Activated naive CD8-positive, alpha-beta T cell treated with anti-CD3 and anti-CD28 coated beads, Interleukin-2, amount 10 ng/mL, durations not matched to agents 7 days and 5 days (primary cell): ENCODE measurements around the gene FGF14. TPM values are rescaled to one million over a fixed set of nuclear protein-coding genes. Genes with fewer than 3 reads are reported as not detected.

Experiments used
- ATAC-seq: fragments of 150-1000 bp; cut with Tn5 transposase; one replicate; pipeline ENCODE4 v1.10.0; 2021; ENCODE audit warnings: low read depth, moderate library complexity
- POLR2A ChIA-PET: fragments of 350-600 bp; sonication (Branson Sonifier 250); formaldehyde crosslinking; loops from one replicate; lab custom pipeline; 2021; ENCODE audit warnings: antibody characterized with exemption; lab: Charles Lee
- DNase-seq: peaks from one replicate; pipeline ENCODE4 v3.0.0; 2021
- H3K27ac Mint-ChIP-seq: one replicate; pipeline ENCODE4 v1.8.0; 2022; ENCODE audit warnings: mild to moderate bottlenecking, mixed read lengths
- H3K27me3 Mint-ChIP-seq: one replicate; pipeline ENCODE4 v1.8.0; 2022; ENCODE audit warnings: mild to moderate bottlenecking, moderate library complexity, mixed read lengths
- H3K36me3 Mint-ChIP-seq: one replicate; pipeline ENCODE4 v1.8.0; 2021; ENCODE audit warnings: mild to moderate bottlenecking, mixed read lengths
- H3K4me1 Mint-ChIP-seq: one replicate; pipeline ENCODE4 v1.8.0; 2021; ENCODE audit warnings: mixed read lengths
- H3K4me3 Mint-ChIP-seq: one replicate; pipeline ENCODE4 v1.8.0; 2022; ENCODE audit warnings: mild to moderate bottlenecking, moderate library complexity, mixed read lengths
- H3K9me3 Mint-ChIP-seq: one replicate; pipeline ENCODE4 v1.8.0; 2021; ENCODE audit warnings: mixed read lengths
- total RNA-seq, 2 experiments: library from RNA; stranded (reverse); gene quantifications; one replicate each; pipeline ENCODE4 v1.2.3, GENCODE V29; 2021

Gene FGF14
- total RNA-seq, 2 experiments from 2014 or later = 0.03 TPM; not detected in 1

DNA sequence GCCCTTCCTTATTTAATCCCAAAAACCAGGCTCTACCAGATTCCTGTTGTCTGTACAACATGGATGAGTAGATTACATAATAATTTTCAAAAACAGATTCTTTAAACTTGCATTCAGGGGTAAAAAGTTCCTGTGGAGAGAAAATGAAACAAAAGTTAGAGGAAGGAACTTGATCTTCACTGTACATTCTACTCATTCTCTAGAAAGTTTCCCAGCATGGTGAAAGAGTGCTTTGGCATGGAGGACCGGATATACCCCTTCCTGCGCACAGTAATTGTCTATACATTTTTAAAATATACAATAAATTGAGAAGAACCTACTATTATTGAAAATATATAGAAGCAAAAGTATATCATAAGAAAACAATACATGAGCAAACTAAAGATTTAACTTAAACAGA is 675.2 kb downstream of the FGF14 start:
- Mint-ChIP-seq H3K27ac (no peak overlapping the region), H3K9me3 (no peaks in the 10 kb centered on the region), H3K4me1 (no peaks in the 10 kb centered on the region), H3K36me3 (no peaks in the 10 kb centered on the region), H3K4me3 (no peak overlapping the region), H3K27me3 (peaks cover 2% of the 10 kb centered on the region)
- ATAC-seq (no peak), DNase-seq (no peak)
- POLR2A ChIA-PET = no interaction called here

- Mint-ChIP-seq H3K27ac (no peak overlapping the region), H3K9me3 (no peaks in the 10 kb centered on the region), H3K4me1 (no peaks in the 10 kb centered on the region), H3K36me3 (no peaks in the 10 kb centered on the region), H3K27me3 (peaks cover 4% of the 10 kb centered on the region), H3K4me3 (no peak overlapping the region)
- POLR2A ChIA-PET = no interaction called here
- ATAC-seq = no peak
- no peak for DNase-seq
Measured at GRCh38 chr13:101718496-101718895, 683.4 kb downstream of the FGF14 start.

DNA sequence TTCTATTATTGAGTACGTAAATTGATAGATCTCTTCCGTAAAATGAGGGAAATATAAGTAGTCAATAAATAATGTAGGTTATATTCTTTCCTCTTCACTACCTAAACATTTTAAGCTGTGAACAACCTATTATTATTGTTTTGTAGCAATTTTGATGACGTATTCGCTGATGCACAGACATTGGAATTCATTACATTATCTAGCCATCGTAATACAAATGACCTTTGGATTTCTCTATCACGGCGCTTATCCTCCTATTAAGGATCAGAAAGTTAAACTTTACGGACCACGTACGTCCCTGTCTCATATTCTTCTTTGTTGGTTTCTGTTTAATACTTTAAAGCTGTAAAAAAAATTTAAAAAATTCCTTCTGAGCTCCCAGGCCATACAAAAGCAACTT is 684.5 kb downstream of the FGF14 start:
- H3K36me3 Mint-ChIP-seq = no peaks in the 10 kb centered on the region
- POLR2A ChIA-PET = no interaction called here
- peaks cover 4% of the 10 kb centered on the region for H3K27me3 Mint-ChIP-seq
- ATAC-seq (no peak), DNase-seq (no peak)
- no peak overlapping the region for H3K27ac Mint-ChIP-seq
- H3K4me3 Mint-ChIP-seq = no peak overlapping the region
- H3K4me1 Mint-ChIP-seq = no peaks in the 10 kb centered on the region
- H3K9me3 Mint-ChIP-seq = no peaks in the 10 kb centered on the region

- POLR2A ChIA-PET = no interaction called here
- Mint-ChIP-seq H3K27ac (no peak overlapping the region), H3K9me3 (no peaks in the 10 kb centered on the region), H3K36me3 (no peaks in the 10 kb centered on the region), H3K4me1 (no peaks in the 10 kb centered on the region), H3K4me3 (no peak overlapping the region), H3K27me3 (peaks cover 8% of the 10 kb centered on the region)
- ATAC-seq (no peak), DNase-seq (no peak)
Measured at GRCh38 chr13:101714195-101714594, 687.7 kb downstream of the FGF14 start.

GRCh38 chr13:101712026-101712348 is 689.9 kb downstream of the FGF14 start:
- Mint-ChIP-seq H3K9me3 (no peaks in the 10 kb centered on the region), H3K4me3 (no peak overlapping the region), H3K27me3 (peaks cover 15% of the 10 kb centered on the region)

GRCh38 chr13:101711307-101712025 is 690.4 kb downstream of the FGF14 start:
- Mint-ChIP-seq H3K36me3 (no peaks in the 10 kb centered on the region), H3K9me3 (no peaks in the 10 kb centered on the region), H3K27ac (no peak overlapping the region), H3K27me3 (peaks cover 16% of the 10 kb centered on the region), H3K4me1 (peaks cover 7% of the 10 kb centered on the region), H3K4me3 (no peak overlapping the region)
- ATAC-seq = no peak
- POLR2A ChIA-PET = no interaction called here
- no peak for DNase-seq

More at GRCh38 chr13:101712026-101712348, 689.9 kb downstream of the FGF14 start:
- Mint-ChIP-seq H3K36me3 (no peaks in the 10 kb centered on the region), H3K4me1 (peaks cover 1% of the 10 kb centered on the region), H3K27ac (no peak overlapping the region)
- no peak for DNase-seq
- no peak for ATAC-seq
- POLR2A ChIA-PET = no interaction called here

- no peaks in the 10 kb centered on the region for H3K9me3 Mint-ChIP-seq
Measured at GRCh38 chr13:101709952-101710351, 691.9 kb downstream of the FGF14 start.

DNA sequence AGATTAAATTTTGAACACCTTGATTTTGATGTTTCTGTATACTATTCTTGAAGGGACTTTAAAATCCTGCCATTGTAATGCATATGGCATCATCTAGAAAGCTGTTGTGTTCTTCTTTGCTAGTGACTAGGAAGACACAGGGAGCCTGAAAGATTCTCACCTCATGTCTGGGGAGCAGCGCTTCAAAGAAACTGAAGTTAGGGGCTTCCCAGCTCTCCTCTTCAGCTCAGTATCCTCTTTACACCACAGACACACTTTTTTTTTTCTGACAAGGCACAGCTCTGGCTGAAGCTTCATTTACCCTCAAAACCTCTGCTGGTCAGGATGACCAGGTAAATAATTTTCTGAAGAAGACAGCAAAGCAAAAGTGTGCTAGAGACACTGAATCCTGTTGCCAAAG is 693.7 kb downstream of the FGF14 start:
- DNase-seq (no peak), ATAC-seq (no peak)
- H3K9me3 Mint-ChIP-seq = no peaks in the 10 kb centered on the region
- H3K27me3 Mint-ChIP-seq = peaks cover 19% of the 10 kb centered on the region
- peaks cover 10% of the 10 kb centered on the region for H3K4me1 Mint-ChIP-seq
- H3K4me3 Mint-ChIP-seq = no peak overlapping the region
- no peaks in the 10 kb centered on the region for H3K36me3 Mint-ChIP-seq
- POLR2A ChIA-PET = no interaction called here
- no peak overlapping the region for H3K27ac Mint-ChIP-seq

More at GRCh38 chr13:101709952-101710351, 691.9 kb downstream of the FGF14 start:
- ATAC-seq (no peak), DNase-seq (no peak)
- H3K4me3 Mint-ChIP-seq = no peak overlapping the region
- H3K27me3 Mint-ChIP-seq = peaks cover 16% of the 10 kb centered on the region
- POLR2A ChIA-PET = no interaction called here
- no peak overlapping the region for H3K27ac Mint-ChIP-seq
- peaks cover 10% of the 10 kb centered on the region for H3K4me1 Mint-ChIP-seq
- no peaks in the 10 kb centered on the region for H3K36me3 Mint-ChIP-seq

GRCh38 chr13:101707659-101708058 is 694.2 kb downstream of the FGF14 start:
- peaks cover 20% of the 10 kb centered on the region for H3K27me3 Mint-ChIP-seq
- H3K36me3 Mint-ChIP-seq = no peaks in the 10 kb centered on the region
- no peaks in the 10 kb centered on the region for H3K9me3 Mint-ChIP-seq
- H3K4me1 Mint-ChIP-seq = peaks cover 10% of the 10 kb centered on the region
- no peak overlapping the region for H3K27ac Mint-ChIP-seq
- H3K4me3 Mint-ChIP-seq = no peak overlapping the region
- POLR2A ChIA-PET = no interaction called here
- DNase-seq (no peak), ATAC-seq (no peak)

DNA sequence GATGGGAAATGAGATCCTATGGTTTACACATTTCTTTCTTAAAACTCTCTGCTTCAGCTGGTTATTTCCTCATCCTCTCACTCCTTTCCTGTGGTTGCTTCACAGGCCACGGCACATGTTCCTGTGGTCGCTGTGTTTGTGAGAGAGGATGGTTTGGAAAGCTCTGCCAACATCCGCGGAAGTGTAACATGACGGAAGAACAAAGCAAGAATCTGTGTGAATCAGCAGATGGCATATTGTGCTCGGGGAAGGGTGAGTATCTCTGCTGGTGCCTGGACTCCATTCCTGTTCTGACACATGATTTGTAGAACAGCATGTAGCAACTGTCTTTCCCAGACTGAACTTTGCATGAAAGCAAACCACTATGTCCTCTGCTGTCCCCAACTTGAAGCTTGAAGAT is 695.2 kb downstream of the FGF14 start:
- POLR2A ChIA-PET = no interaction called here
- Mint-ChIP-seq H3K36me3 (no peaks in the 10 kb centered on the region), H3K27me3 (peaks cover 21% of the 10 kb centered on the region), H3K4me1 (peaks cover 10% of the 10 kb centered on the region), H3K9me3 (no peaks in the 10 kb centered on the region), H3K4me3 (peak overlapping the region; percentile 43), H3K27ac (no peak overlapping the region)
- peak; percentile 32 for DNase-seq
- peak; percentile 54 for ATAC-seq

DNA sequence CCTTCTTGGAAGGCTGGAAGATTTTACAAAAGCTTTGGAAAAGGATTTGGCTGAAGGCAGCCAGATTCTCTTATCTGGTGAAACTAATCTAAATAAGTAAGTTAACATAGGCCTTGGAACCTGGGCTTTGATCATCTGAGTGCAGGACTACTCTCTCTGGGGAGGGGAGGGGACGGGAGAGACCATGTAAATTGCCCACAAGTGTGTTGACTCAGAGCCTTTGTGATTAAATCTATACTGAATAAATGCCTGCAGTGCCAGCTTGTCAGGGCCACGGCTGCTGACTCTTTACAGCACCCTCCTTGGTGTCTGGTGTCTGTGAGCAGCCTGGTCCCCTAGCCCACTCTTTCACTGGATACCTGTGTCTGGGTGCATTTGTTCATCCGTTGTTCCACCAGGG is 698.0 kb downstream of the FGF14 start:
- DNase-seq (no peak), ATAC-seq (no peak)
- no peak overlapping the region for H3K27ac Mint-ChIP-seq
- H3K9me3 Mint-ChIP-seq = no peaks in the 10 kb centered on the region
- POLR2A ChIA-PET = no interaction called here
- no peak overlapping the region for H3K4me3 Mint-ChIP-seq
- peaks cover 17% of the 10 kb centered on the region for H3K27me3 Mint-ChIP-seq
- H3K36me3 Mint-ChIP-seq = no peaks in the 10 kb centered on the region
- H3K4me1 Mint-ChIP-seq = peaks cover 10% of the 10 kb centered on the region

DNA sequence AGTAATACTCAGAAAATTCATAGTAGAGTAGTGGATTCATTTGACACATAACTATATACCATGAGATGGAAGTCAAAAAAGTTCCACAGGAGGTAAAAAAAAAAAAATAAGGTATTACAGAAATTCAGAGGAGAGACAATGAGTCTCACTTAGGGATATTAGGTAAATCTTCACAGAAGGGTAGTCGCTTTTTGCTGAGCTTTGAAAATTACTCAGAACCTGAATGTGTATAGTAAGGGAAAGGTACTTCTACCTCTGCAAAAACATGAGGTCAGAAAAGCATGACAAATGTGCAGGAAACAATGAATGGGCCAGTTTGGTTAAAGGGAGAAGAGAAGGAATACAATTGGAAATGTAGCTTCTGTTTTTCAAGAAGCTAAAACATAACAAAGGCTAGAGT is 698.8 kb downstream of the FGF14 start:
- Mint-ChIP-seq H3K4me3 (no peak overlapping the region), H3K4me1 (peaks cover 10% of the 10 kb centered on the region), H3K36me3 (no peaks in the 10 kb centered on the region), H3K27me3 (peaks cover 13% of the 10 kb centered on the region), H3K27ac (no peak overlapping the region), H3K9me3 (no peaks in the 10 kb centered on the region)
- DNase-seq (no peak), ATAC-seq (no peak)
- POLR2A ChIA-PET = interaction anchor here (0.7 kb wide), 1 partner anchor 184 kb away, joined by 3 read pairs; no protein-coding TSS in a partner anchor

- Mint-ChIP-seq H3K4me1 (peaks cover 2% of the 10 kb centered on the region), H3K9me3 (no peaks in the 10 kb centered on the region), H3K27ac (no peak overlapping the region), H3K27me3 (peaks cover 4% of the 10 kb centered on the region), H3K36me3 (no peaks in the 10 kb centered on the region), H3K4me3 (no peak overlapping the region)
- POLR2A ChIA-PET = no interaction called here
- no peak for ATAC-seq
- DNase-seq = no peak
Measured at GRCh38 chr13:101700598-101700997, 701.2 kb downstream of the FGF14 start.

GRCh38 chr13:101698400-101698799 is 703.4 kb downstream of the FGF14 start:
- POLR2A ChIA-PET = no interaction called here
- no peak overlapping the region for H3K27ac Mint-ChIP-seq
- H3K27me3 Mint-ChIP-seq = peaks cover 2% of the 10 kb centered on the region
- no peaks in the 10 kb centered on the region for H3K4me1 Mint-ChIP-seq
- no peak overlapping the region for H3K4me3 Mint-ChIP-seq
- no peaks in the 10 kb centered on the region for H3K36me3 Mint-ChIP-seq
- no peak for DNase-seq
- no peaks in the 10 kb centered on the region for H3K9me3 Mint-ChIP-seq
- no peak for ATAC-seq
